ENCODE data around the gene PRR5.

DNA sequence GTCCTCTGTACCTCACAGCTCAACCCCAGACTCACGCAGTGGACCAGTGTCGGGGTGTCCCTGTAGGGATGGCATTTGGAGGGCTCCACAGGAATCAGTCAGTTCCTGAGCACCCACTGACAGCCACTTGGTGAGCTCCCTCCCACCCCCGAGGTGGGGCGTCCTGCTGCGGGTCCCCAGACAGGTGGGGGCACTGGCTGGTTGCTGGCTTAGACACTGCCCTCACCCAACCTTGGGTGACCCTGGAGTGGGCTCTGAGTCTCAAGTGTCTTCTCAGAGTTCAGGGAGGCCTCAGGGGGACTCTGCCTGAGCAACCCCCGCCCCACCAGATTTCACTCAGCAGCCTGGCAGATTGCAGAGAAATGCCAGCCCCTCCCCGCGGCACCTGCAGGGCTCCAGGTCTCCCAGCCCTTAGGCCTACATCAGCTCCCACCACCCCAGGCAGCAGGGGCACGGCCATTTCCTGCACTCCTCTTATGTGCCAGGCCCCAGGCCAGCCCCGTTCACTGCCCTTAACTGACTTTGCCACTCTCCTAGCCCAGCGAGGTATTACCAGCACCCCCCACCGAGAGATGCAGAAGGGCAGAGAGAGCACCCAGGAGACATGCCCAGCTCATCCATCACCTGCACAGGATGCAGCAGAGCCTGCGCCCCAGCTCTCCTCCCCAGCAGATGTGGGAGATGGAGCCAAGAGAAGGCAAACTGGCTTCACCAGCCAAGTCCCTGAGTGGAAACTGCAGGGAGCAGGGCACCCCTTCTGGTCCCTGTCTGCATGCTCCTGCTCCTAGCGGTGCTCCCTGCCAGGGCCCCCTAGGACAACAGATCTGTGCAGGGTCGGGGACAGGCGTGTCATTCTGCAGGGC lies 2.4 kb downstream of the PRR5 start:
- TF ChIP-seq POLR2AphosphoS5 (IDR thresholded peaks at IDR 0.05; ENCODE audit: low read depth, low read length) (no peak), RAD21 (IDR thresholded peaks at IDR 0.05; ENCODE audit: low read depth) (no peak), EZH2phosphoT487 (IDR thresholded peaks at IDR 0.05; ENCODE audit: borderline replicate concordance) (no peak), TCF7L2 (IDR thresholded peaks at IDR 0.05; ENCODE audit: borderline replicate concordance, extremely low read depth, insufficient read depth, insufficient read length) (no peak)
